K562 (cell line): ENCODE results near the gene SCAMP5. TPM values are rescaled to one million over a fixed set of nuclear protein-coding genes. Genes with fewer than 3 reads are reported as not detected.

ENCODE experiments used
- ATAC-seq: fragments of 200-7000 bp; cut with Tn5 transposase; 3 replicates; pipeline ENCODE4 v1.9.1; 2020; ENCODE audit warnings: moderate library complexity
- BruUV-seq: library from RNA; stranded (reverse); fragments of 400-500 nt; replicated peaks from 2 replicates; lab custom pipeline; 2021; lab: Mats Ljungman, UMichigan
- CTCF ChIA-PET: fragments of 300-600 bp; formaldehyde crosslinking; extraction: SDS; loops from one replicate; lab custom pipeline; 2021; ENCODE audit warnings: low intra/inter-chr PET ratio; lab: Yijun Ruan, JAX
- POLR2A ChIA-PET: fragments of 300-600, 350-650 bp; sonication (Branson Sonifier 250); formaldehyde crosslinking; extraction: SDS; loops from one replicate; lab custom pipeline; 2021; ENCODE audit warnings: antibody characterized with exemption, inconsistent platforms; lab: Yijun Ruan, JAX
- DNase-seq, 4 experiments: peaks; one replicate each; pipeline versions ENCODE4 v3.0.0 to v3.0.0-alpha.2; 2011 to 2018; ENCODE audit warnings: low spot score in 3 of 4, mixed read lengths in 3 of 4; ENCODE audit errors: extremely low read depth in 1 of 4
- FAIRE-seq: peaks from 2 replicates; lab custom pipeline; 2011; peaks lifted over from hg19 to GRCh38; lab: Jason Lieb, UNC
- H2AFZ ChIP-seq: 2 replicates; pipeline ENCODE4 v1.6.0; 2011; ENCODE audit warnings: low read depth, low read length, control low read depth, inconsistent platforms
- H3K27ac ChIP-seq: fragments of 200-600 bp; 3 replicates; pipeline ENCODE4 v1.8.0; 2011; ENCODE audit warnings: low read depth, mild to moderate bottlenecking, control low read depth, inconsistent platforms, low read length, moderate library complexity, mixed read lengths; ENCODE audit errors: extremely low read depth
- H3K27me3 ChIP-seq, 2 experiments: fragments of 300-600 bp in 1 of 2; 2 replicates in 1 of 2; 3 replicates in 1 of 2; pipeline versions ENCODE4 v1.6.0 to v1.8.0; 2011; ENCODE audit warnings: inconsistent platforms in 2 of 2, low read length in 2 of 2, mild to moderate bottlenecking in 1 of 2, mixed read lengths in 1 of 2, moderate library complexity in 1 of 2; ENCODE audit not compliant: control insufficient read depth in 2 of 2, insufficient read depth in 2 of 2
- H3K36me3 ChIP-seq: fragments of 300-600 bp; 3 replicates; pipeline ENCODE4 v1.8.0; 2011; ENCODE audit warnings: mild to moderate bottlenecking, low read length, inconsistent platforms; ENCODE audit not compliant: control insufficient read depth, insufficient read depth
- H3K4me1 ChIP-seq, 2 experiments: fragments of 200-600 bp in 1 of 2; replicated peaks in 1 of 2; 2 replicates in 1 of 2; 3 replicates in 1 of 2; pipeline versions ENCODE4 v1.5.1 to v1.8.0; 2011; ENCODE audit warnings: inconsistent platforms in 2 of 2, low read length in 2 of 2, mild to moderate bottlenecking in 1 of 2, mixed read lengths in 1 of 2, moderate library complexity in 1 of 2; ENCODE audit not compliant: control insufficient read depth in 2 of 2, insufficient read depth in 2 of 2
- H3K4me2 ChIP-seq: 2 replicates; pipeline ENCODE4 v1.6.1; 2011; ENCODE audit warnings: low read length, control low read depth, inconsistent platforms, mixed read lengths; ENCODE audit not compliant: insufficient read depth
- H3K4me3 ChIP-seq: fragments of 200-600 bp; sonication (generic), shearing (Covaris generic); 2 replicates; pipeline ENCODE4 v1.5.1; 2016; ENCODE audit warnings: control low read depth, inconsistent platforms
- H3K79me2 ChIP-seq: fragments of 200-600 bp; 3 replicates; pipeline ENCODE4 v1.8.0; 2011; ENCODE audit warnings: low read length, inconsistent platforms; ENCODE audit not compliant: control insufficient read depth, insufficient read depth
- H3K9ac ChIP-seq, 2 experiments: 2 replicates each; pipeline versions ENCODE4 v1.6.0 to v1.6.1; 2011; ENCODE audit warnings: low read depth in 2 of 2, low read length in 2 of 2, control low read depth in 1 of 2, inconsistent platforms in 1 of 2, mild to moderate bottlenecking in 1 of 2, mixed read lengths in 1 of 2; ENCODE audit not compliant: insufficient read depth in 1 of 2
- H3K9me1 ChIP-seq: one replicate; pipeline ENCODE4 v1.6.0; 2011; ENCODE audit warnings: inconsistent platforms, mild to moderate bottlenecking, low read length, moderate library complexity; ENCODE audit not compliant: control insufficient read depth, insufficient read depth
- H3K9me3 ChIP-seq: replicated peaks from 2 replicates; pipeline ENCODE4 v1.5.1; 2011; ENCODE audit warnings: low read depth, low read length, inconsistent platforms; ENCODE audit not compliant: control insufficient read depth, insufficient read depth
- H4K20me1 ChIP-seq: replicated peaks from 2 replicates; pipeline ENCODE4 v1.6.1; 2011; ENCODE audit warnings: low read length, inconsistent platforms, mixed read lengths; ENCODE audit not compliant: control insufficient read depth, insufficient read depth
- ARHGAP35 ChIP-seq: fragments of 450-650 bp; IDR thresholded peaks from 2 replicates; pipeline ENCODE4 v1.6.1; 2018; ENCODE audit not compliant: partially characterized antibody
- ARID2 ChIP-seq: fragments of 450-650 bp; IDR thresholded peaks from 2 replicates; pipeline ENCODE4 v1.6.1; 2017; ENCODE audit warnings: antibody characterized with exemption, mild to moderate bottlenecking
- ATF3 ChIP-seq, 2 experiments: fragments of 450-650 bp in 1 of 2; sonication (generic) in 1 of 2; formaldehyde crosslinking in 1 of 2; IDR thresholded peaks in 1 of 2; conservative IDR thresholded peaks in 1 of 2; 2 replicates each; pipeline versions ENCODE4 v1.6.1 to v1.8.1; 2016 to 2023; ENCODE audit warnings: mild to moderate bottlenecking in 2 of 2, moderate library complexity in 2 of 2, inconsistent platforms in 1 of 2, missing genetic modification reagents in 1 of 2
- CCAR2 ChIP-seq: fragments of 200-400 bp; formaldehyde crosslinking; IDR thresholded peaks from 2 replicates; pipeline ENCODE4 v1.6.1; 2017; ENCODE audit warnings: mild to moderate bottlenecking, low read depth, low read length
- CREB1 ChIP-seq, 2 experiments: sonication (generic) in 1 of 2; formaldehyde crosslinking in 1 of 2; IDR thresholded peaks; 2 replicates each; pipeline versions ENCODE4 v1.6.1 to v1.8.0; 2012 to 2022; ENCODE audit warnings: inconsistent platforms in 1 of 2, mild to moderate bottlenecking in 1 of 2, missing genetic modification reagents in 1 of 2, moderate library complexity in 1 of 2
- CXXC5 ChIP-seq: fragments of 250-450 bp; sonication (Bioruptor Pico); IDR thresholded peaks from 2 replicates; pipeline ENCODE4 v1.8.0; 2022; ENCODE audit warnings: inconsistent platforms, mild to moderate bottlenecking, moderate library complexity
- FIP1L1 ChIP-seq: fragments of 200-400 bp; formaldehyde crosslinking; IDR thresholded peaks from 2 replicates; pipeline ENCODE4 v1.6.1; 2018; ENCODE audit warnings: mild to moderate bottlenecking, low read depth, low read length; ENCODE audit not compliant: poor library complexity, severe bottlenecking
- HMGN3 ChIP-seq: IDR thresholded peaks from 2 replicates; pipeline ENCODE4 v1.6.1; 2011; ENCODE audit warnings: borderline replicate concordance, low read depth, mild to moderate bottlenecking, mixed read lengths, low read length; ENCODE audit not compliant: insufficient read length; ENCODE audit errors: extremely low read depth
- HOMEZ ChIP-seq: fragments of 250-450 bp; sonication (Bioruptor Pico); IDR thresholded peaks from 2 replicates; pipeline ENCODE4 v1.4.0; 2020; ENCODE audit warnings: mild to moderate bottlenecking, moderate library complexity
- MLX ChIP-seq, 2 experiments: fragments of 450-650 bp in 1 of 2; sonication (generic) in 1 of 2; formaldehyde crosslinking; conservative IDR thresholded peaks; 2 replicates each; pipeline versions ENCODE4 v1.4.0 to v1.8.1; 2020 to 2022; ENCODE audit warnings: mild to moderate bottlenecking in 1 of 2, missing genetic modification reagents in 1 of 2
- RBM17 ChIP-seq: fragments of 200-400 bp; formaldehyde crosslinking; IDR thresholded peaks from 2 replicates; pipeline ENCODE4 v1.6.1; 2017; ENCODE audit warnings: low read depth, mild to moderate bottlenecking, low read length, borderline replicate concordance
- RFX7 ChIP-seq: fragments of 250-450 bp; sonication (Bioruptor Pico); IDR thresholded peaks from 2 replicates; pipeline ENCODE4 v1.5.1; 2021; ENCODE audit warnings: mild to moderate bottlenecking
- SMAD1 ChIP-seq: fragments of 150-350 bp; IDR thresholded peaks from 2 replicates; pipeline ENCODE4 v1.6.1; 2014; ENCODE audit warnings: low read length, low read depth; ENCODE audit not compliant: partially characterized antibody
- TAF7 ChIP-seq: fragments of 450-650 bp; IDR thresholded peaks from 2 replicates; pipeline ENCODE4 v1.6.1; 2016; ENCODE audit warnings: missing genetic modification characterization, missing compliant biosample characterization
- TFE3 ChIP-seq: fragments of 450-650 bp; formaldehyde crosslinking; IDR thresholded peaks from 2 replicates; pipeline ENCODE4 v1.4.0; 2020; ENCODE audit warnings: mild to moderate bottlenecking, mixed read lengths
- ZKSCAN1 ChIP-seq: fragments of 150-350 bp; IDR thresholded peaks from 2 replicates; pipeline ENCODE4 v1.6.1; 2016; ENCODE audit warnings: low read depth, low read length
- ZNF197 ChIP-seq: fragments of 200-800 bp; sonication (Bioruptor generic); IDR thresholded peaks from 2 replicates; pipeline ENCODE4 v1.6.1; 2016; ENCODE audit warnings: low read depth, missing genetic modification characterization, missing compliant biosample characterization
- ZNF586 ChIP-seq: fragments of 450-650 bp; formaldehyde crosslinking; conservative IDR thresholded peaks from 2 replicates; pipeline ENCODE4 v1.4.0; 2020; ENCODE audit warnings: mild to moderate bottlenecking, moderate library complexity
- WGBS: fragments of 100-300 bp; shearing (Covaris generic); methylation state at CpG from one replicate; pipeline ENCODE4 v1.1.6; 2016; ENCODE audit warnings: low coverage, mixed read lengths; ENCODE audit not compliant: insufficient coverage; ENCODE audit errors: missing lambda C conversion rate; 5-methylcytosine and 5-hydroxymethylcytosine counted together
- in situ Hi-C: fragments of 300-500 bp; cut with MboI; formaldehyde crosslinking; loops from 4 replicates; pipeline ENCODE4 v1.15.0; 2018; ENCODE audit warnings: inconsistent platforms, mixed read lengths
- intact Hi-C: fragments of 100-400 bp; cut with micrococcal nuclease; formaldehyde crosslinking; loops from 2 replicates; pipeline ENCODE4 v1.14.2; 2022
- polyA plus RNA-seq, 8 experiments: library from polyadenylated mRNA; depleted of rRNA in 4 of 8; stranded (reverse) in 5 of 8; unstranded in 3 of 8; fragments of >200 nt; fragmentation: Nextera tagmentation in 2 of 8; fragmentation: Illumina TruSeq in 1 of 8; extraction: Ambion mirVana in 2 of 8; extraction: Trizol in 1 of 8; gene quantifications; 2 replicates each; pipeline versions ENCODE4 v1.2.1 to v1.2.3, GENCODE V29; 2011 to 2014; ENCODE audit warnings: inconsistent platforms in 1 of 8, missing spikeins in 1 of 8
- total RNA-seq, 7 experiments: library from RNA; depleted of rRNA in 6 of 7; stranded (reverse); fragments of >200 nt in 6 of 7; fragmentation: Illumina TruSeq in 2 of 7; extraction: Trizol in 2 of 7; gene quantifications; 2 replicates each; pipeline versions ENCODE4 v1.2.1 to v1.2.3, GENCODE V29; 2011 to 2021; ENCODE audit warnings: low replicate concordance in 1 of 7

SCAMP5 gene
- total and polyA plus RNA-seq, 9 of the 15 experiments (the other 6 are each of a cell fraction or from before 2014, with no cell fraction given) = 0.09 to 0.29 (median 0.19) TPM; not detected in 5

- no peaks in the 10 kb centered on the region for H3K36me3 ChIP-seq
- H3K4me3 ChIP-seq = no peak overlapping the region
- no peaks in the 10 kb centered on the region for H3K9me3 ChIP-seq
- no peak overlapping the region for H3K9ac ChIP-seq
- H4K20me1 ChIP-seq = no peaks in the 10 kb centered on the region
- FAIRE-seq = no peak
- TF ChIP-seq ARHGAP35 (no peak), SMAD1 (no peak), MLX (CRISPR knock-in tag; conservative IDR thresholded peaks at IDR 0.05) (no peak), HOMEZ (CRISPR knock-in tag) (no peak), RBM17 (no peak), ARID2 (no peak), HMGN3 (no peak), RFX7 (CRISPR knock-in tag) (no peak), ZNF586 (CRISPR knock-in tag) (no peak), FIP1L1 (no peak), CCAR2 (no peak), ZKSCAN1 (no peak), TFE3 (no peak), ATF3 (IDR thresholded peaks at IDR 0.05) (no peak), ATF3 (CRISPR knock-in tag; conservative IDR thresholded peaks at IDR 0.05) (no peak), TAF7 (no peak), CXXC5 (CRISPR knock-in tag) (no peak), ZNF197 (CRISPR knock-in tag) (no peak), CREB1 (IDR thresholded peaks at IDR 0.05) (no peak), CREB1 (CRISPR knock-in tag; IDR thresholded peaks at IDR 0.05) (no peak)
- WGBS = 58% methylated on average over 15 of the region's 15 CpGs
- in situ Hi-C loops (no loop called here), intact Hi-C loops (no loop called here)
- no peak for DNase-seq
- CTCF ChIA-PET = no interaction called here
- peaks cover 0 to 4% of the 10 kb centered on the region in 2 experiments; a peak in 2 of 5 replicates for H3K4me1 ChIP-seq
- no peak for ATAC-seq
- H3K27ac ChIP-seq = no peak overlapping the region
- POLR2A ChIA-PET = interaction anchor here (0.6 kb wide), 1 partner anchor 194 kb away, joined by 3 read pairs; no protein-coding TSS in a partner anchor
- H3K4me2 ChIP-seq = no peak overlapping the region
- H2AFZ ChIP-seq = no peak overlapping the region
- peaks cover 4 to 24% of the 10 kb centered on the region in 2 experiments; a peak in 4 of 5 replicates for H3K27me3 ChIP-seq
- no peaks in the 10 kb centered on the region for H3K9me1 ChIP-seq
- no TSS peak for BruUV-seq
- no peaks in the 10 kb centered on the region for H3K79me2 ChIP-seq
These were observed 21.1 kb downstream of the SCAMP5 start for GRCh38 chr15:75016431-75016830.
